ENCODE data around the gene COX20. TPM values are rescaled to one million over a fixed set of nuclear protein-coding genes. Genes with fewer than 3 reads are reported as not detected.

COX20 gene
- total and polyA plus RNA-seq, 2 of the 8 experiments (the other 6 are each of a cell fraction or from before 2014, with no cell fraction given): 17.5 to 28.8 TPM

GRCh38 chr1:244857761-244858160, 22.3 kb downstream of the COX20 start:
- no peak overlapping the region for H2BK20ac ChIP-seq (ENCODE audit: low read length)
- H2BK5ac ChIP-seq (ENCODE audit: low read depth, low read length): no peak overlapping the region
- no peak overlapping the region for H2BK120ac ChIP-seq (replicated peaks; ENCODE audit: low read depth, low read length)
- DNase-seq (ENCODE audit: low read depth in 1 of 2, low spot score in 2 of 2) (no peak), FAIRE-seq (no peak)
- H4K91ac ChIP-seq (replicated peaks; ENCODE audit: insufficient read length, low read length): no peak overlapping the region
- H3K14ac ChIP-seq (ENCODE audit: insufficient read length): no peak overlapping the region
- H3K4ac ChIP-seq (replicated peaks; ENCODE audit: insufficient read length, low read depth, low read length): no peak overlapping the region
- H4K8ac ChIP-seq (ENCODE audit: extremely low read depth, insufficient read depth, low read length): no peak overlapping the region; the same call in 1 of the 2 replicates
- H3K23ac ChIP-seq (ENCODE audit: insufficient read length): no peak overlapping the region
- H3K79me1 ChIP-seq (ENCODE audit: low read depth, low read length): no peaks in the 10 kb centered on the region; the same call in 1 of the 2 replicates
- H2AFZ ChIP-seq (ENCODE audit: low read length): no peak overlapping the region
- no peak overlapping the region for H2AK5ac ChIP-seq (ENCODE audit: low read depth, low read length)
- no peak overlapping the region for H3K18ac ChIP-seq (ENCODE audit: extremely low read depth, low read length)
- peaks cover 28 to 96% of the 10 kb centered on the region in 2 experiments for H3K79me2 ChIP-seq (ENCODE audit: control insufficient read depth in 1 of 2, insufficient read depth in 2 of 2, low read length in 2 of 2)
- no peaks in the 10 kb centered on the region for H3K9me3 ChIP-seq (ENCODE audit: insufficient read depth in 2 of 2, low read depth in 1 of 2, low read length in 1 of 2)
- H3K27me3 ChIP-seq (replicated peaks in 1 of 4; ENCODE audit: control insufficient read depth in 3 of 4, extremely low read depth in 1 of 4, insufficient read depth in 3 of 4, low read length in 3 of 4): no peaks in the 10 kb centered on the region
- H3K4me2 ChIP-seq (ENCODE audit: insufficient read depth in 1 of 2, low read depth in 2 of 2, low read length in 2 of 2): no peak overlapping the region; a peak in 1 of 4 replicates
- no peak overlapping the region for H4K5ac ChIP-seq (ENCODE audit: insufficient read length, low read depth, low read length)
- peak overlapping the region in 1 of 4 experiments; percentile 34; a peak in 1 of 7 replicates for H3K9ac ChIP-seq (replicated peaks in 1 of 4; ENCODE audit: extremely low read depth in 1 of 4, low read depth in 3 of 4, low read length in 3 of 4)
- no peak overlapping the region for H2BK15ac ChIP-seq (ENCODE audit: low read length)
- H2BK12ac ChIP-seq (ENCODE audit: low read depth, low read length): no peak overlapping the region
- peaks cover 0 to 4% (median 1%) of the 10 kb centered on the region in 4 experiments; a peak in 3 of 7 replicates for H3K4me1 ChIP-seq (replicated peaks in 1 of 4; ENCODE audit: control insufficient read depth in 3 of 4, insufficient read depth in 4 of 4, low read length in 3 of 4)
- no peak overlapping the region for H3K56ac ChIP-seq (replicated peaks; ENCODE audit: insufficient read length, low read depth, low read length)
- no peak overlapping the region for H3K4me3 ChIP-seq (ENCODE audit: extremely low read depth in 1 of 4, insufficient read depth in 2 of 4, low read depth in 3 of 4, low read length in 4 of 4)
- ChIA-PET CTCF (ENCODE audit: partially characterized antibody) (interaction anchor here (0.6 to 2.3 kb wide), 3 partner anchors 16 to 422 kb away, joined by 3 to 9 read pairs (median 4); no protein-coding TSS in a partner anchor), POLR2A (ENCODE audit: partially characterized antibody) (interaction anchor here (1.1 to 29.6 kb wide), 5 partner anchors 7 to 184 kb away, joined by 3 to 677 read pairs (median 139); partner anchors contain the start of gene COX20)
- peaks cover 53 to 100% (median 78%) of the 10 kb centered on the region in 4 experiments for H3K36me3 ChIP-seq (ENCODE audit: control insufficient read depth in 2 of 4, insufficient read depth in 4 of 4, low read length in 3 of 4)
- peaks cover 2% of the 10 kb centered on the region for H3K23me2 ChIP-seq (ENCODE audit: low read depth, low read length)
- H4K20me1 ChIP-seq (replicated peaks in 1 of 2; ENCODE audit: control insufficient read depth in 1 of 2, insufficient read depth in 2 of 2, low read length in 2 of 2): peaks cover 29 to 30% of the 10 kb centered on the region in 2 experiments
- no peak overlapping the region for H3K27ac ChIP-seq (ENCODE audit: low read depth, low read length)
- 90% methylated on average over 3 of the region's 3 CpGs; no CpG with 5 or more reads in 1 of the 2 experiments for WGBS, 2 experiments (ENCODE audit: extremely low coverage in 1 of 2, insufficient coverage in 1 of 2, insufficient read length in 1 of 2, insufficient replicate concordance in 2 of 2, low coverage in 1 of 2, low lambda C conversion rate in 2 of 2, missing lambda C conversion rate in 1 of 2)
- no peak for TF ChIP-seq RNF2 (IDR thresholded peaks at IDR 0.05; ENCODE audit: borderline replicate concordance, low read depth, low read length, missing control alignments, poor library complexity, severe bottlenecking)
- TF ChIP-seq HDAC6 (IDR thresholded peaks at IDR 0.05; ENCODE audit: low read depth, low read length): no peak
- TF ChIP-seq SIX5 (IDR thresholded peaks at IDR 0.05; ENCODE audit: low read depth, low read length): no peak
- TF ChIP-seq TAF7 (optimal IDR thresholded peaks at IDR 0.05; ENCODE audit: borderline replicate concordance, low read depth, low read length): no peak
- TF ChIP-seq MAFK (IDR thresholded peaks at IDR 0.05; ENCODE audit: low read depth, low read length): no peak
- no peak for TF ChIP-seq TAF1 (IDR thresholded peaks at IDR 0.05; ENCODE audit: low read depth, low read length)
- TF ChIP-seq CTCF (IDR thresholded peaks at IDR 0.05; ENCODE audit: control extremely low read depth in 1 of 3, insufficient read depth in 1 of 3, low read depth in 1 of 3, low read length in 3 of 3): no peak
- no peak for TF ChIP-seq SRF (IDR thresholded peaks at IDR 0.05; ENCODE audit: low read depth, low read length)
- no peak for TF ChIP-seq RAD21 (IDR thresholded peaks at IDR 0.05 in 1 of 2, conservative IDR thresholded peaks at IDR 0.05 in 1 of 2; ENCODE audit: low read depth in 2 of 2, low read length in 2 of 2)
- no peak for TF ChIP-seq EGR1 (IDR thresholded peaks at IDR 0.05; ENCODE audit: borderline replicate concordance, low read depth, low read length)

All from H1 (cell line).